Osteocyte (in vitro differentiated cells): Measurements from ENCODE around the gene BEST1. TPM values are rescaled to one million over a fixed set of nuclear protein-coding genes. Genes with fewer than 3 reads are reported as not detected.

Experiments
- DNase-seq: peaks from one replicate; pipeline ENCODE4 v3.0.0; 2021; ENCODE audit warnings: mixed read lengths; ENCODE audit not compliant: unreplicated experiment; ENCODE audit errors: extremely low spot score
- H3K27ac Mint-ChIP-seq: one replicate; pipeline ENCODE4 v1.8.0; 2021; ENCODE audit warnings: mild to moderate bottlenecking, mixed read lengths; ENCODE audit not compliant: unreplicated experiment
- H3K27me3 Mint-ChIP-seq: one replicate; pipeline ENCODE4 v1.8.0; 2021; ENCODE audit warnings: mixed read lengths; ENCODE audit not compliant: unreplicated experiment
- H3K36me3 Mint-ChIP-seq: one replicate; pipeline ENCODE4 v1.8.0; 2021; ENCODE audit warnings: mixed read lengths; ENCODE audit not compliant: unreplicated experiment
- H3K4me1 Mint-ChIP-seq: one replicate; pipeline ENCODE4 v1.8.0; 2021; ENCODE audit warnings: mixed read lengths; ENCODE audit not compliant: unreplicated experiment
- H3K4me3 Mint-ChIP-seq: one replicate; pipeline ENCODE4 v1.8.0; 2021; ENCODE audit warnings: mild to moderate bottlenecking, moderate library complexity, mixed read lengths; ENCODE audit not compliant: unreplicated experiment
- H3K9me3 Mint-ChIP-seq: one replicate; pipeline ENCODE4 v1.8.0; 2021; ENCODE audit warnings: mixed read lengths; ENCODE audit not compliant: unreplicated experiment
- total RNA-seq: library from RNA; stranded (reverse); gene quantifications from 2 replicates; pipeline ENCODE4 v1.2.1, GENCODE V29; 2021
- TF ChIP-seq, protein P1 (sequence below): fragments of 200-600 bp; sonication (generic); IDR thresholded peaks from 2 replicates; pipeline ENCODE4 v1.5.0; 2021; ENCODE audit warnings: antibody characterized with exemption, mild to moderate bottlenecking, moderate library complexity

Gene BEST1
- total RNA-seq, 1 donor from 2014 or later = 0.81 TPM

GRCh38 chr11:61983419-61983818 lies 33.3 kb downstream of the BEST1 start:
- peaks cover 16% of the 10 kb centered on the region for H3K4me1 Mint-ChIP-seq
- H3K9me3 Mint-ChIP-seq = peaks cover 9% of the 10 kb centered on the region
- no peak for DNase-seq
- peaks cover 20% of the 10 kb centered on the region for H3K27me3 Mint-ChIP-seq
- H3K27ac Mint-ChIP-seq = no peak overlapping the region
- no peak overlapping the region for H3K4me3 Mint-ChIP-seq
- peaks cover 8% of the 10 kb centered on the region for H3K36me3 Mint-ChIP-seq
- TF ChIP-seq, protein P1, sequence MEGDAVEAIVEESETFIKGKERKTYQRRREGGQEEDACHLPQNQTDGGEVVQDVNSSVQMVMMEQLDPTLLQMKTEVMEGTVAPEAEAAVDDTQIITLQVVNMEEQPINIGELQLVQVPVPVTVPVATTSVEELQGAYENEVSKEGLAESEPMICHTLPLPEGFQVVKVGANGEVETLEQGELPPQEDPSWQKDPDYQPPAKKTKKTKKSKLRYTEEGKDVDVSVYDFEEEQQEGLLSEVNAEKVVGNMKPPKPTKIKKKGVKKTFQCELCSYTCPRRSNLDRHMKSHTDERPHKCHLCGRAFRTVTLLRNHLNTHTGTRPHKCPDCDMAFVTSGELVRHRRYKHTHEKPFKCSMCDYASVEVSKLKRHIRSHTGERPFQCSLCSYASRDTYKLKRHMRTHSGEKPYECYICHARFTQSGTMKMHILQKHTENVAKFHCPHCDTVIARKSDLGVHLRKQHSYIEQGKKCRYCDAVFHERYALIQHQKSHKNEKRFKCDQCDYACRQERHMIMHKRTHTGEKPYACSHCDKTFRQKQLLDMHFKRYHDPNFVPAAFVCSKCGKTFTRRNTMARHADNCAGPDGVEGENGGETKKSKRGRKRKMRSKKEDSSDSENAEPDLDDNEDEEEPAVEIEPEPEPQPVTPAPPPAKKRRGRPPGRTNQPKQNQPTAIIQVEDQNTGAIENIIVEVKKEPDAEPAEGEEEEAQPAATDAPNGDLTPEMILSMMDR = no peak

DNA sequence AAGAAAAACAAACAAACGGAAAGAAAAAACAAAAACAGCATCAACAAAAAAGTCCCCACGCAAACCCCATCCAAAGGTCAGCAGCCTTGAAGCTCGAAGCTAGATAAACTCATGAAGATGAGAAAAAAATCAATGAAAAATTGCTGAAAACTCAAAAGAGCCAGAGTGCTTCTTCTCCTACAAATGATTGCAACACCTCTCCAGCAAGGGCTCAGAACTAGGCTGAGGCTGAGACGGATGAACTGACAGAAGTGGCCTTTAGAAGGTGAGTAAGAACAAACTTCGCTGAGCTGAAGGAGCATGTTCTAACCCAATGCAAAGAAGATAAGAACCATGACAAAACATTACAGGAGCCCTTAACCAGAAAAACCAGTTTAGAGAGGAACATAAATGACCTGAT lies 35.7 kb downstream of the BEST1 start:
- DNase-seq = no peak
- peaks cover 41% of the 10 kb centered on the region for H3K27me3 Mint-ChIP-seq
- no peak overlapping the region for H3K4me3 Mint-ChIP-seq
- peaks cover 18% of the 10 kb centered on the region for H3K9me3 Mint-ChIP-seq
- H3K4me1 Mint-ChIP-seq = peaks cover 7% of the 10 kb centered on the region
- no peak overlapping the region for H3K27ac Mint-ChIP-seq
- peaks cover 8% of the 10 kb centered on the region for H3K36me3 Mint-ChIP-seq
- TF ChIP-seq, protein P1 = no peak

- peaks cover 8% of the 10 kb centered on the region for H3K9me3 Mint-ChIP-seq
- DNase-seq = no peak
- H3K4me1 Mint-ChIP-seq = no peaks in the 10 kb centered on the region
- H3K4me3 Mint-ChIP-seq = no peak overlapping the region
- peaks cover 14% of the 10 kb centered on the region for H3K27me3 Mint-ChIP-seq
- no peak overlapping the region for H3K27ac Mint-ChIP-seq
- TF ChIP-seq, protein P1 = no peak
- H3K36me3 Mint-ChIP-seq = peaks cover 4% of the 10 kb centered on the region
Measured at GRCh38 chr11:61994981-61995380, 44.8 kb downstream of the BEST1 start.

DNA sequence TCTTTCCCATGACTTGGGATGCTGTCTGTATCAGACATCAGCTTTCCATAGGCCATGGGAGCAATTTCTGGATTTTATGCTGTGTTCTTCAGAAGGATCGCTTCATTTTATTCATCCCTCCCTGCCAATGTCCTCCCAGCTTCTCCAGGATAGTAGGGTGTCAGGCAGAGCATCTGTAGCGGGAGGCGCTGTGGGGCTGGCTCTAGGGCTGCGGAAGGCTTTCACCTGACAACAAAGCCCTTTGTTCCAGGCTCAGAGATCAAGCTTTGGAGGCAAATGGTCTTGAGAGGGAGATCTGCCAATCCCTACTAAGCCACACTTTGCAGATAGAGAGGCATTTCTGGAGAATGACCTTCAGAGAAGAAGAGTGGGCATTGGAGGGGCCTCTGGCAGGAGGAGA lies 46.8 kb downstream of the BEST1 start:
- Mint-ChIP-seq H3K4me3 (no peak overlapping the region), H3K4me1 (no peaks in the 10 kb centered on the region), H3K27me3 (peaks cover 3% of the 10 kb centered on the region), H3K9me3 (peaks cover 8% of the 10 kb centered on the region), H3K27ac (no peak overlapping the region), H3K36me3 (peaks cover 4% of the 10 kb centered on the region)
- DNase-seq = no peak
- TF ChIP-seq, protein P1 = no peak

- TF ChIP-seq, protein P1 = no peak
- DNase-seq = no peak
- H3K27ac Mint-ChIP-seq = no peak overlapping the region
- H3K9me3 Mint-ChIP-seq = peaks cover 8% of the 10 kb centered on the region
- H3K27me3 Mint-ChIP-seq = no peaks in the 10 kb centered on the region
- peaks cover 4% of the 10 kb centered on the region for H3K36me3 Mint-ChIP-seq
- H3K4me1 Mint-ChIP-seq = peaks cover under 1% of the 10 kb centered on the region
- no peak overlapping the region for H3K4me3 Mint-ChIP-seq
Measured at GRCh38 chr11:61999141-61999975, 49.2 kb downstream of the BEST1 start.
